CD4-positive, alpha-beta memory T cell (primary cell): ENCODE data around the gene PERM1. TPM values are rescaled to one million over a fixed set of nuclear protein-coding genes. Genes with fewer than 3 reads are reported as not detected.
A peak's percentile ranks its signal among the peaks of the same experiment; 100 is the strongest.

Source experiments
- CTCF ChIA-PET: fragments of 350-600 bp; sonication (Branson Sonifier 250); formaldehyde crosslinking; loops from one replicate; lab custom pipeline; 2021; ENCODE audit warnings: inconsistent platforms; ENCODE audit not compliant: partially characterized antibody; lab: Charles Lee
- POLR2A ChIA-PET: fragments of 350-600 bp; sonication (Branson Sonifier 250); formaldehyde crosslinking; loops from one replicate; lab custom pipeline; 2021; ENCODE audit not compliant: partially characterized antibody; lab: Charles Lee
- DNase-seq, 5 donors: peaks; one replicate each; pipeline versions ENCODE4 v3.0.0 to v3.0.0-alpha.2; 2020 to 2022; ENCODE audit warnings: mixed read lengths in 1 of 5
- H3K27ac ChIP-seq: one replicate; pipeline ENCODE4 v1.7.0; 2013; ENCODE audit warnings: low read depth, low read length
- H3K27me3 ChIP-seq: 2 replicates; pipeline ENCODE4 v1.7.0; 2013; ENCODE audit warnings: mild to moderate bottlenecking, low read length, moderate library complexity; ENCODE audit not compliant: insufficient read depth
- H3K36me3 ChIP-seq: 2 replicates; pipeline ENCODE4 v1.7.0; 2013; ENCODE audit warnings: mild to moderate bottlenecking, low read length, moderate library complexity; ENCODE audit not compliant: insufficient read depth
- H3K4me1 ChIP-seq: 2 replicates; pipeline ENCODE4 v1.7.0; 2013; ENCODE audit warnings: mild to moderate bottlenecking, low read length, moderate library complexity; ENCODE audit not compliant: insufficient read depth
- H3K4me3 ChIP-seq, 2 donors: one replicate each; pipeline ENCODE4 v1.7.0; 2013; ENCODE audit warnings: low read length in 2 of 2, mild to moderate bottlenecking in 1 of 2
- H3K9me3 ChIP-seq, 2 donors: one replicate each; pipeline ENCODE4 v1.7.0; 2013; ENCODE audit warnings: low read length in 2 of 2, control low read depth in 1 of 2; ENCODE audit not compliant: control insufficient read depth in 1 of 2
- H3K27ac Mint-ChIP-seq, 7 donors: one replicate each; pipeline ENCODE4 v1.8.0; 2020 to 2021; ENCODE audit warnings: mixed read lengths in 7 of 7, mild to moderate bottlenecking in 6 of 7, inconsistent platforms in 3 of 7, moderate library complexity in 3 of 7
- H3K27me3 Mint-ChIP-seq, 2 donors: one replicate each; pipeline ENCODE4 v1.8.0; 2020 to 2021; ENCODE audit warnings: mixed read lengths in 2 of 2
- H3K36me3 Mint-ChIP-seq, 2 donors: one replicate each; pipeline ENCODE4 v1.8.0; 2020 to 2021; ENCODE audit warnings: mixed read lengths in 2 of 2, inconsistent platforms in 1 of 2, mild to moderate bottlenecking in 1 of 2
- H3K4me1 Mint-ChIP-seq, 4 donors: one replicate each; pipeline ENCODE4 v1.8.0; 2020 to 2021; ENCODE audit warnings: mixed read lengths in 4 of 4, mild to moderate bottlenecking in 1 of 4
- H3K4me3 Mint-ChIP-seq, 8 donors: one replicate each; pipeline ENCODE4 v1.8.0; 2020 to 2021; ENCODE audit warnings: mixed read lengths in 8 of 8, mild to moderate bottlenecking in 7 of 8, moderate library complexity in 6 of 8, inconsistent platforms in 3 of 8
- H3K9me3 Mint-ChIP-seq, 8 donors: one replicate each; pipeline ENCODE4 v1.8.0; 2020 to 2021; ENCODE audit warnings: mixed read lengths in 8 of 8, mild to moderate bottlenecking in 5 of 8, inconsistent platforms in 3 of 8, moderate library complexity in 1 of 8
- intact Hi-C: fragments of 100-400 bp; cut with micrococcal nuclease; formaldehyde crosslinking; loops from one replicate; pipeline ENCODE4 v1.15.1; 2023
- polyA plus RNA-seq, 2 donors: library from polyadenylated mRNA; unstranded; fragments of 300-500 nt; fragmentation: Illumina TruSeq; gene quantifications; one replicate each; pipeline ENCODE4 v1.2.3, GENCODE V29; 2021
- total RNA-seq, 2 experiments: library from RNA; stranded (reverse); gene quantifications; one replicate each; pipeline ENCODE4 v1.2.3, GENCODE V29; 2021

Gene PERM1
- total and polyA plus RNA-seq, 4 experiments from 2014 or later, result 0.16 TPM; not detected in 3

GRCh38 chr1:925561-926421, 56.1 kb downstream of the PERM1 start:
- POLR2A ChIA-PET, result no interaction called here
- peaks cover 7 to 24% (median 14%) of the 10 kb centered on the region in 4 donors for H3K4me1 Mint-ChIP-seq

More at GRCh38 chr1:925561-926421, 56.1 kb downstream of the PERM1 start:
- Mint-ChIP-seq H3K27ac (peak overlapping the region in 1 of 7 donors; percentile 60), H3K9me3 (peaks cover 0 to 3% (median 0%) of the 10 kb centered on the region in 8 donors), H3K36me3 (peaks cover 0 to 1% of the 10 kb centered on the region in 2 donors), H3K4me3 (peak overlapping the region; percentile 36 to 74 (median 63)), H3K27me3 (peaks cover 22 to 31% of the 10 kb centered on the region in 2 donors)
- peaks cover 28% of the 10 kb centered on the region for H3K27me3 ChIP-seq
- no peaks in the 10 kb centered on the region for H3K9me3 ChIP-seq
- H3K4me3 ChIP-seq, result no peak overlapping the region
- H3K4me1 ChIP-seq, result peaks cover 26% of the 10 kb centered on the region
- intact Hi-C loops, result no loop called here
- CTCF ChIA-PET, result no interaction called here
- H3K36me3 ChIP-seq, result no peaks in the 10 kb centered on the region
- no peak overlapping the region for H3K27ac ChIP-seq
- no peak for DNase-seq

Other genes starting within 250 kb of the PERM1 start
- not detected for gene SAMD11, start 58.2 kb downstream of the PERM1 start, total RNA-seq
- gene SAMD11, start 58.2 kb downstream of the PERM1 start, polyA plus RNA-seq, result under 1 TPM in 1 of 2 donors, not detected in 1; 0.10 TPM
- gene NOC2L, start 22.8 kb downstream of the PERM1 start, total RNA-seq, result 10 to 100 TPM; 63.6 to 69.5 TPM
- 10 to 100 TPM; 63.0 to 67.7 TPM for gene NOC2L, start 22.8 kb downstream of the PERM1 start, polyA plus RNA-seq
- 10 to 100 TPM; 43.4 to 46.5 TPM for gene KLHL17, start 21.5 kb downstream of the PERM1 start, total RNA-seq
- gene KLHL17, start 21.5 kb downstream of the PERM1 start, polyA plus RNA-seq, result 1 to 10 TPM in 1 of 2 donors, under 1 TPM in 1; 0.89 to 1.7 TPM
- 1 to 10 TPM; 2.2 to 2.9 TPM for gene PLEKHN1, start 15.6 kb downstream of the PERM1 start, total RNA-seq
- gene PLEKHN1, start 15.6 kb downstream of the PERM1 start, polyA plus RNA-seq, result under 1 TPM in 1 of 2 donors, not detected in 1; 0.50 TPM
- gene HES4, start 18.0 kb upstream of the PERM1 start, total RNA-seq, result not detected
- gene HES4, start 18.0 kb upstream of the PERM1 start, polyA plus RNA-seq, result under 1 TPM in 1 of 2 donors, not detected in 1; 0.36 TPM
- gene ISG15, start 31.4 kb upstream of the PERM1 start, total RNA-seq, result 10 to 100 TPM; 31.6 to 33.2 TPM
- 100 to 1,000 TPM; 212 to 309 TPM for gene ISG15, start 31.4 kb upstream of the PERM1 start, polyA plus RNA-seq
- gene AGRN, start 38.0 kb upstream of the PERM1 start, total RNA-seq, result 1 to 10 TPM; 1.2 to 1.4 TPM
- gene AGRN, start 38.0 kb upstream of the PERM1 start, polyA plus RNA-seq, result not detected
- not detected for gene RNF223, start 92.2 kb upstream of the PERM1 start, total RNA-seq
- not detected for gene RNF223, start 92.2 kb upstream of the PERM1 start, polyA plus RNA-seq
- 10 to 100 TPM; 15.0 to 15.1 TPM for gene C1orf159, start 134.0 kb upstream of the PERM1 start, total RNA-seq
- 1 to 10 TPM; 3.8 to 7.9 TPM for gene C1orf159, start 134.0 kb upstream of the PERM1 start, polyA plus RNA-seq
- not detected for gene TTLL10, start 191.8 kb upstream of the PERM1 start, total RNA-seq
- gene TTLL10, start 191.8 kb upstream of the PERM1 start, polyA plus RNA-seq, result under 1 TPM; 0.27 to 0.45 TPM
- gene TNFRSF18, start 224.5 kb upstream of the PERM1 start, total RNA-seq, result 1 to 10 TPM; 8.0 to 8.6 TPM
- gene TNFRSF18, start 224.5 kb upstream of the PERM1 start, polyA plus RNA-seq, result 10 to 100 TPM; 22.1 to 27.1 TPM
- 10 to 100 TPM; 13.5 to 15.5 TPM for gene TNFRSF4, start 232.1 kb upstream of the PERM1 start, total RNA-seq
- gene TNFRSF4, start 232.1 kb upstream of the PERM1 start, polyA plus RNA-seq, result 10 to 100 TPM; 63.2 to 75.1 TPM
- gene SDF4, start 249.9 kb upstream of the PERM1 start, total RNA-seq, result 100 to 1,000 TPM; 125 to 138 TPM
- 100 to 1,000 TPM in 1 of 2 donors, 10 to 100 TPM in 1; 97.4 to 106 TPM for gene SDF4, start 249.9 kb upstream of the PERM1 start, polyA plus RNA-seq